ENCODE data around the gene HPX.

Gene HPX

DNA sequence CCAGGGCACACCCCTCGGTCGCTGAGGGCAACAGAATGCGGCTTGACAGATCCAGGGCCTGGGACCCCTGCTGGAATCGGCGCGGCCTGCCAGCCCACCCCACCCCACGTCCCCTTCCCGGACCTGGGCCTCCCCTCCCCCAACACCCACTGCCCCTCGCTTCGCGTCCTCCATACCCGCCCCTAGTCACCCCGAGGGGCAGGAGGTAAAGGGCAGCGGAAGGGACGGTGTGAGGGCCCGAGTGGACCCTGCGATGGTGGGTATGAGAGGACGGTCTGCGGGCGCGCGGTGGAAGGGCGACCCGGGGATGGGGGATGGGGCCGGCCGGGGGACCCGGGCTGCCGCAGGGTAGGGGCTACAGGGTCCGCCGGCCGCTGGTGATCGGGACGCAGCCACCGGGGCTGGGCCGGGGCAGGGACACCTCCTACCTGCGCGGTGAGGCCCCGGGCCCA is 22.2 kb downstream of the HPX start:
- peak overlapping the region; percentile 61 for H3K4me3 ChIP-seq (ENCODE audit: low read depth, low read length)

DNA sequence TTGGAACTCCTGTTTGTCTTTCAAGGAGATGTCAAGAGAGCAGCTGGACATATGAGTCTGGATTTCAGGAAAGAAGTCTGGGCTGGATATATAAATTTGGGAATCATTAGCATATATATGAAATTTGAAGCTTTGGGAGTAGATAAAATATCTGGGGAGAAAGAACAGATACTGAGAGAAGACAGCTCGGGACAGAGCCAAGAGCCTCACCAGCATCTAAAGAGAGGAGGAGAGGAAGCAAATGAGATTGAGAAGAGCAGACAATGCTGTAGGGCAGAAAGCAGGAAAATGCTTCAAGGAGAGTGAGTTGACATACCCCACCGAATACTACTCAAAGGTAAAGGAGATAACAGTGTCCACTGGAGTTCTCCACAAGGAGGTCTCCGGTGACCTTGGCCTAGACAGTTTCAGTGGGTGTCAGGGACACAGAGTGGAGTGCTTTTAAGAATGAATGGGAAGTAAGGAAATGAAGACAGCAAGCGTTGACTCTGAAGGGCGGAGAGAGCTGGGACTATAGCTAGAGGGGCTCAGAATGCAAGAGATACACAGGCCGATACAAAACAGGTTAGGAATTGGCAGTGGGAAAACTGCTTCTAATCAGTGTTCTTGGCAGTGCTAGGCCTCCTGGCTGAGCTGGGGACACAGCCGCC is 22.8 kb downstream of the HPX start:
- peak overlapping the region; percentile 61 for H3K4me3 ChIP-seq (ENCODE audit: low read depth, low read length)

- no peak overlapping the region for H3K4me3 ChIP-seq (ENCODE audit: low read depth, low read length)
These were observed 25.0 kb downstream of the HPX start for GRCh38 chr11:6415797-6416196.

DNA sequence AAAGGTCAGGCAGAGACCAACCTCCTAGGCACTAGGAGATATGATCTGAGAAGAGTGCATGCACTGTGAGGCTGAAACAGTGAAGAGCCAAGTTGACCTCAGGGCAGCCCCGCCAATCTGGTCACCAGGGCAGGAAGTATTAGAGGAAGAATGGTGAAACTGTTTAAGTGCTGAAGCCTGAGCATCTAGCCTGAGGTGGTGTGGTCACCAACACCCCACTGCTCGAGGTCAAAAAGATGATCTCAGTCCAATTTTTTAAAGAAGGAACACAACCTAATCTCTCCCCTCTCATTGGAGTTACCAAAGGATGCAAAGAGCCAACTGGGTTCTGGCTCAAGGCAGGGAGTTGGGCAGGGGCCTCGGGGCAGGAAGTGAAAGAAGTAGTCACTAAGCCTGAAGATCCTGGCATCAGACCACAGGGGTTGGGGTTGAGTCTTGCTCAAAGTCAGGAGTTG is 25.9 kb downstream of the HPX start:
- no peak overlapping the region for H3K4me3 ChIP-seq (ENCODE audit: low read depth, low read length)

- no peak overlapping the region for H3K4me3 ChIP-seq (ENCODE audit: low read depth, low read length)
These were observed 27.0 kb downstream of the HPX start for GRCh38 chr11:6413791-6414201.

GRCh38 chr11:6411594-6412031 is 29.2 kb downstream of the HPX start:
- no peak overlapping the region for H3K4me3 ChIP-seq (ENCODE audit: low read depth, low read length)

- no peak overlapping the region for H3K4me3 ChIP-seq (ENCODE audit: low read depth, low read length)
These were observed 29.9 kb downstream of the HPX start for GRCh38 chr11:6410695-6411430.

- H3K4me3 ChIP-seq (ENCODE audit: low read depth, low read length), result no peak overlapping the region
These were observed 34.4 kb downstream of the HPX start for GRCh38 chr11:6406370-6406769.

DNA sequence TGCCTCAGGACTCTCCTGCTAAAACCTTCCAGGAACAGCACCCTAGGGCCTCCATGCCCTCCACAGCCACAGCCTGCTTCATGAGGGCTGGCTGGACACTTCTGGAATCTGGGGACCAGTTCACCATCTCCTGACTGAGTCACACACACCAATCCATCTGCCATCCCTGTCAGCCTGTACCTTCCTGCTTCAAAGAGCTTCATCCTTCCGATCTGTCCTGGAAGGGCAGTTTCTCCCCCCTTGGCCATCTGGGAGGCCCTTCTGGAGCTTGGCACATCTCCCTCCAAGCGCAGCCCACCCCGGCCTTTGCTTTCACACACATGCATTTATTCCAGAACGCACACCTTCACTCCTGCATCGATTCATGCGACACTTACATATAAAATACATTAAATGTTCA is 34.9 kb downstream of the HPX start:
- no peak overlapping the region for H3K4me3 ChIP-seq (ENCODE audit: low read depth, low read length)

DNA sequence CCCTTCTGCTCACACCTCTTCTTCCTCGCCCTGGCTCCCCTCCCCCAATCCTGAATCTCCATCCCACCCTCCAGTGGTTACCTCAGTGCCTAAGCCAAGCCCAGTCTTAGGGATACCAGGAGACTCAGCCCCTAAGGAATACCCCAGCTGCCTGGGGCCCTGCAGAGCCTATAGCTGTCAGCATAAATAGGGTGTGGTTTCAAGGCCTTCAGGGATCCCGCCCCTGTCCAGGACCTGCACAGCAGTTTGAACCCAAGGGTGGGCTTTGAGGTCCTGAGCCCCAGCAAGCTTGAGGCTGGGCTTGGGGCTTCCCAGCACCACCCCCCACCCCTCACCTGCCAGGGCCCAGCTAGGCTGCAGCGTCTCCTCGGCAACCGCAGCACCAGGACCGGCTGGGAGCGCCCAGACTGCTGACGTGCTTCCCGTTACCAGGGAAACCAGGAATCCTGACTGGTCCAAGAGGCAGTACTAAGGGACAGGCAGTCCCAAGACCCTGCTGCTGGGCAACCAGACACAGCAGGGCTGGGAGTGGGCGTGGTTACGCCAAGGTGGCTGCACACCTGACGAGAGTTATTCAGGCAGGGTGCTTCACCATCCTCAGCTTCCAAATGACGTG is 35.6 kb downstream of the HPX start:
- H3K4me3 ChIP-seq (ENCODE audit: low read depth, low read length), result no peak overlapping the region

DNA sequence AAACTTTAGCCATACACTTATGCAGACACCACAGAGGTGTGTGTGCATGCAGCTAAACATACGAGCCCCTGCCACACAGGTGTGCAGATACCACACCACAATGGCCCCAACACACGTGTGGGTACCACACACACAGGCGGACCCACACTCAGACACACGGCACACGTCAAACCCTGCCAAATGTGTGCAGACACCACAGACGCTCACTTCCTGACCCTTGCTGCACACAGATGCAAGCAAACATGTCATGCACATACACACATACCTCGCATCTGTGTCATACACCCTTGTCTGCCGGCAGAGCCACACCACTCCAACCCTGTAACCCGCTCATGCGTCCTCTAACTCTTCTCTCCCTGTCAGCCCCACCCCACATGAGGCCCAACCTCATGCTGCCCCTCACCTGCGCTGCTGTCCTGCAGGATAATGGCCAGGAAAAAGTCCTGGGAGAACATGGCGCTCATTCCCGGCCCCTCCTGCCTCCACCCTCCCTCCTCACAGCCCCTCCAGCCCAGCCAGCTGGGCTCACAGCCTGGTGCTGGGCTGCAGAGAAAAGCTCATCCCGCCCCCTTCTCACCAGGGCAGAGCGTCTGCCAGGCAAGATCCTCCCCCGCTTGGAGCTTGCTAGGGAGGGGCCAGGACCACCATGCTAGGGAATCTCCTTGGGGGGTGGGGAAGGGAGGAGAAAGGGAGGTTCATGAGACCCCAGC is 36.3 kb downstream of the HPX start:
- no peak overlapping the region for H3K4me3 ChIP-seq (ENCODE audit: low read depth, low read length)

- H3K4me3 ChIP-seq (ENCODE audit: low read depth, low read length), result no peak overlapping the region
These were observed 37.2 kb downstream of the HPX start for GRCh38 chr11:6403539-6403938.

DNA sequence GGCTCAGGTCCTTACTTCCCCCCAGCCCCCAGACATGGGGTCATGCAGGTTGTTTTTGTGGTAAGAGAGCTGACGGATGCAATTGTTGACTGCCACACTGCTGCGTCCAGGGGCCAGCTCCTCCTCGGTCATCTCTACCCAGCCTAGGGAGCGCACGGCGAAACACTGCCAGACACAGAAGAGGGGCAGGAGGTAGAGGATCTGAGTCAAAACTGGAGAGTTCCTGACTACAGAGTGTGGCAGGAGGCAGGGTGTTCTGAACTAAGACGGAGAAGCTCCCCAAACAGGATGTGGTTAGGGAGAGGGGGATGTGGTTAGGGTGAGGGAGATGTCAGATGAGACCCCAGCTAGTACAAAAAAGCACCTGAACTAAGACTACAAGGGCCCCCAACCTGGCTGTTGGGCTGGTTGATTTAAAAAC is 38.2 kb downstream of the HPX start:
- H3K4me3 ChIP-seq (ENCODE audit: low read depth, low read length), result no peak overlapping the region

- H3K4me3 ChIP-seq (ENCODE audit: low read depth, low read length), result no peak overlapping the region
These were observed 38.7 kb downstream of the HPX start for GRCh38 chr11:6402061-6402470.

DNA sequence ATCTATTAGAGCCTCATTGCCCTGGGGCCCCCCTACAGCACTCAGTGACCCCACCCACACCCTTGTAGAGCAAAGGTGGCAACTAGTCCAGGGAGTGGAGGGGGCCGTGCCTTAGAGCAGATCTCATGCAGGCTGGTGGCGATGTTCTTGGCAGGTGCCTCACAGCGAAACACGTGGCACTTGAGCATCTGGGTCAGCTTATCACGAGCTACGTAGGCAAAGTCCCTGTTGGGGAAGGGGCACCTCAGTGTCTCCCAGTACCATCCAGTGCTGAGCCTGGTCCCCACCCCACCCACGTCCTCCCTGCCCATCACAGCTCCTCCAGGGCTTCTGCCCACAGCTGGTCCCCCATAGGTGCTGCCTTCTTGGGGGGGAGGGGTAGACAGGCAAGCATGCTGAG is 39.3 kb downstream of the HPX start:
- no peak overlapping the region for H3K4me3 ChIP-seq (ENCODE audit: low read depth, low read length)

DNA sequence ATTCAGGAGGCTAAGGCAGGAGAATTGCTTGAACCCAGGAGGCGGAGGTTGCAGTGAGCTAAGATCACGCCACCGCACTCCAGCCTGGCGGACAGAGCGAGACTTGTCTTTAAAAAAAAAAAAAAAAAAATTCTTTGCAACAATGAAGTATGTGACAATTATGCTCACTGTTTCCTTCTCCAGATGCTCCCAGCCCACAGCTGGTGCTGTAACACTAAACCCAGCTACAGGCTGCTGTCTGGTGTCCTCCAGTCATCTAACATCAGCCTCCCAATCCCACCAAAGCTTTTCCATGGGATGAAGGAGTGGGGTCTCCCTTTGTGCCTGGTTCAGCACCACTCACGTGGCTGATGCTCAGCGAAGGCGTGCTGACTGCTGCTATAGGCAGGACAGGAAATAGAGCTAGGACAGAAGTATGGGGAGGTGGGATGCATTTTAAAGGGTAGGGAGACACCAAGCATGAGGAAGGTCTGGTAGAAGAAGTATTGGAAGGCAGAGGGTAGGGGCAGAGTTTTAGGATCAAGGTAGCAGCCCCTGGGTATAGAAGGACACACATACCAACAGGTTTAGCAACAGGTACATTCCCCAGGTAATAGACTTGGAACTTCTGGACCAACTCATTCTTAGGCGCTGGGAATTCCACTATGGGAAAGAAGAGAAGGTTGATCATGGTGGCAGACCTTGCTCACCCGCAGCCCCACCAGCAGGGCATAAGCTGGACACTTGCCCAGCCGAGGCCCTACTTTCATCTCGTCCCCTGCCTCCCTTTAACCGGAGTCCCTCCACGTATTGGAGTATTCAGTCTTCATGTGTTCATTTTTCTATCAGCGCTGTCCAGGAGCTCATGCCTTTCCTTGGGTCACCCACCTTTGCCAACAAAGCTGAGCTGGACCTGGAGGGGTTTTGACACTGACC is 40.1 kb downstream of the HPX start:
- H3K4me3 ChIP-seq (ENCODE audit: low read depth, low read length), result no peak overlapping the region

DNA sequence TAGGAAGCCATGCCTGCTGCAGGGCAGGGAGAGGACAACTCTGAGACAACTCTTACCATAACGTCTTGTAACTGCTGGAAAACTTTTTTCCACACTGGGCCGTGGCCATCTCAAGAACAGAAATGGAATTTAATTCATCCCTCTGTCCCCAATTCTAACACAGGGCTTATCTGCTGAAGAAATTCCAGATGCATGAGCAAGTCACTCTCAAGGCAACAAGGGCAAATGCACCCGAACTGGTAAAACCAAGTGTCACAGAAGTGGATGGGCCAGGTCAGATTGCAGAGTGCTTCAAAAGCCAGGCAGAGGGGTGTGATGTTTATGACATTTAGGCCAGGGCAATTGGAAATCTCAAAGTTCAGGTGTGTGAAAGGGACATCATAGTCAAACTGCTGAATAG is 43.2 kb downstream of the HPX start:
- H3K4me3 ChIP-seq (ENCODE audit: low read depth, low read length), result no peak overlapping the region

GRCh38 chr11:6397156-6397555 is 43.6 kb downstream of the HPX start:
- no peak overlapping the region for H3K4me3 ChIP-seq (ENCODE audit: low read depth, low read length)

DNA sequence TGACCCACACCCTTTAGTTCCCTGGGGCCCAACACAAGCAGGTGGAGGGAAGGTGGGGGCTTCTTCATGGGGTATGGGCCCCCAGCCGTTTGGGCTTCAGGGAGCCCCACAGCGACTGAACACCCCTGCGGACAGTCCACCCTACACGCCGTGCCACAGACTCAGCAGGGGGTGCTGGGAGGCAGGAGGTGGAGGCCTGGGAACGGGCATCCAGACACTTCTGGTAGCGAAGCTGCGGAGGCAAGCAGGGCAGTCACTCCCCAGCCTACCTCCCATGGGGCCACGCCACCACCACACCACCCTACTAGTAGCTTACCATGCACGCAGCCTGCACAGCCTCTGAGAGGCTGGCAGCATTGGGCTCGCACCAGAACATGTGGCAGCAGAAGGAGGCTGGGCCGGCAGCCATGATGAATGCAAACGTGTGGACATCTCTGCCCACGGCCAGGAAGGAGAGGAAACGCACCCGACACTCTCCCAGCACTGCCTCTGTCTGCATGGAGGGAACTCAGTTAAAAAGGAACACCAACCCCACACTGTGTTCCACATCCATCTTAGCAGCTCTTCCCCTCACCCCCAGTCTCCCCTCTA is 45.2 kb downstream of the HPX start:
- H3K4me3 ChIP-seq (ENCODE audit: low read depth, low read length), result no peak overlapping the region

All from iPS-11a (cell line).